Amniotic epithelial cell (primary cell): ENCODE data around the gene NPW.

Experiments
- DNase-seq: peaks from one replicate; pipeline ENCODE4 v3.0.0-alpha.2; 2010; ENCODE audit warnings: low read depth

NPW gene

DNA sequence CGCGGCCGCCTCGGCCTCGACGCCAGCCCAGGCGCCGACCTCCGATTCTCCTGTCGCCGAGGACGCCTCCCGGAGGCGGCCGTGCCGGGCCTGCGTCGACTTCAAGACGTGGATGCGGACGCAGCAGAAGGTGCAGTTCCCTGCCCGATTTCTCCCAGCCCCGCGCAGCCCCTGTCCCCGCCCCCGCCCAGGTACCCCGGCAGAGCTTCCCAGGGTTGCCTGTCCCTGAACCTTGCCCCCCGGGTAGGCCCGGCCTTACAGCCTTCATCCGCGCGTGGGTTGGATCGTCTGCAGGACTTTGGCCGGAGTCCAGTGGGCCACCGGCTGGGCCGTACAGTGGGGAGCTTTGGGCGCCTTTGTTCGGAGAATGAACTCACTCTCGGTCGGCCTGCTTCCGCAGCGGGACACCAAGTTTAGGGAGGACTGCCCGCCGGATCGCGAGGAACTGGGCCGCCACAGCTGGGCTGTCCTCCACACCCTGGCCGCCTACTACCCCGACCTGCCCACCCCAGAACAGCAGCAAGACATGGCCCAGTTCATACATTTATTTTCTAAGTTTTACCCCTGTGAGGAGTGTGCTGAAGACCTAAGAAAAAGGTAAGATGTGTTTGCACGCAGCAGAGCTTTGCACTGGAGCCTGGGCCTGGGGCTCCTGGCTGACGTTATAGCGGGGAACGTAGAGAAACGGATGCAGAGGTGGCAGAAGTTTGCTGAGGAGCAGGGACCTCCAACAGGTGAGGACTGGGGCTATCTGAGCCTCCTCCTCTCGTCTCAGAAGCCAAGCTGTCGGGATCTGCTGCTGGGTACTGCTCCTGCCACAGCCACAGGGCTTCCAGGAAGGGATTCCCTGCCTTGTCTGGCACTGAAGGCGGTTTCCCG lies 35.0 kb upstream of the NPW start:
- DNase-seq, result peak; percentile 15

DNA sequence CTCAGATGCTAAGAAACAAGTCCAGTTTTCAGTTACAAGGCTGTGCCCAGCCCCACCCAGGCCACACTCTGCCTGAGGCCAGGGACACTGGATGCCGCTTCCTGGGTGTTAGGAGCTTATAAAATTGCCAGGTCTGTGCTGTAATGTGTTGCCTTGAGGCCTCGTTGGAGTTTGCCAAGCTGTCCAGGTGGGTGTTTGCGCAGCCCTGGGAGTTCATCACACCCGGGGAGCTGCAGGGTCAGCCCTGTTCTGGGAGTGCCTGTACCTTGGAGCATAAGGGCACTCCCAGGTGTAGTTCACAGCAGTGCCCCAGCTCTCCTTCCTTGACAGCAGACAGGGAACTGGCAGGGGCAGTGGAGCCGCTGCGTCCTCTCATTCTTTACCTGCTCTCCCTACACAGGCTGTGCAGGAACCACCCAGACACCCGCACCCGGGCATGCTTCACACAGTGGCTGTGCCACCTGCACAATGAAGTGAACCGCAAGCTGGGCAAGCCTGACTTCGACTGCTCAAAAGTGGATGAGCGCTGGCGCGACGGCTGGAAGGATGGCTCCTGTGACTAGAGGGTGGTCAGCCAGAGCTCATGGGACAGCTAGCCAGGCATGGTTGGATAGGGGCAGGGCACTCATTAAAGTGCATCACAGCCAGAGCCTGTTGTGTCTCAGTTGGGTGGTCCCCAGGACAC lies 34.0 kb upstream of the NPW start:
- no peak for DNase-seq

DNA sequence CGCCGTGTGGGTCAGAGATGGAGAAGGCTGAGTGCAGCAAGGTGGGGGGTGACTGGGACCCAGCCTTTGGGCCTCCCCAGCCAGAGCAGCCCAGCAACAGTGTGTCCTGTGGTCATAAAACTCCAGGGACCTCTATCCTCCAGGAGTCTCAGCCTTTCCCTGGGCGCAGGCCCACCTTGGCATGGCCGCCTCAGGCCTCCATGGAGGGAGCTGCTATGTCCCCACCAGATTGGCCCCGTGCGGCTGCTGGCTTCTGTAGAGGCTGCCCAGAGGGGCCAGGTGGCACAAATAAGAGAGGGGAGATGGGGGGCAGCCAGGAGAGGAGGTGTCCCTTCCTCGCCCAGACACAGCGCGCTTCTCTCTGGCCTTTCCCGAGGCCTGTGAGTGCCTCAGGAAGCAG lies 32.4 kb upstream of the NPW start:
- DNase-seq, result no peak

DNA sequence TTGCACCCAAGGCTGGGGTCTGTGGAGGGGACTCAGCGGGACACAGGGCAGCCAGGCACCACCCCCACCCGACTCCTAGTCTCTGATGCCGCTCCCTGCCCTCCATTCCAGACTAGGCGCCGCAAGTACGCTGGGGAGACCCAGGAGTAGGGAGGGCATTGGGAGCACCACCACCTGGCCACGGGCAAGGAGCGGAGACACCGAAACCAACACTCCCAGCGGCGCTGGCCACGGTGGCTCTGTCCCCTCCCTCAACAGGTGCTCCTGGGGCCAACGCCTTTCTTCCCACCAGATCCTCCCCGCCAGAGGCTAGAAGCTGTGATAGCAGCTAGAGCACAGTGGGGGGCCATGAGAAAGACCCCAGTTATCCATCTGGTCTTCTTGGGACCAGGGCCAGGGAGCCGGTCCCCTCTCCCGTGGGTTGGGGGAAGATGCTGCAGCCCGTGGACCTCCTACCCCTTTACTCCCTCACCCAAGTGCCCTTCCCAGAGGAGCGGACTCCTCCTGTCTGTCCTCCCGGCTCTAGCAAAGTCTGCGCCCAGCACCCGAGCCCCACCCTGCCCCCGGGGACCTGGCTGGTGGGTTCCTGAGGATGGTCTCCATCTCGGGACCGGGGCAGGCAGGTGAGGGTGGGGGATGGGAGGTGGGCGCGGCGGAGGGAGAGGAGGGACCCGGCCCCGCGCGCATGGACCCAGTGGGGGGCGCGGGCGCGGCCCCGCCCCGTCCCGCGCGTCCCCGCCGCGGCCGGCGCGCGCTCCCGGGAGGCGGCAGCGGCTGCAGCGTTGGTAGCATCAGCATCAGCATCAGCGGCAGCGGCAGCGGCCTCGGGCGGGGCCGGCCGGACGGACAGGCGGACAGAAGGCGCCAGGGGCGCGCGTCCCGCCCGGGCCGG lies 30.1 kb upstream of the NPW start, which contains the start of gene SYNGR3:
Gene SYNGR3, plus strand, starts transcription at position 762 of the 892 bp plus-strand sequence. CDS start 133 bp downstream, outside the sequence.
- DNase-seq, result no peak

DNA sequence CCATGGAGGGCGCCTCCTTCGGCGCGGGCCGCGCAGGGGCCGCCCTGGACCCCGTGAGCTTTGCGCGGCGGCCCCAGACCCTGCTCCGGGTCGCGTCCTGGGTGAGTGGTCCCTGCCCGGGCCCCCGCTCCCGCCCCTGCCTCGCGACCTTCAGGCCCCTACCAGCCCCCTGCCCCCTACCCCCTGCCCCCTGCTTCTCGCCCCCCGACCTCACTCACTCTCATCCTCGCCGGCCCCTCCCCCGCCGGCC lies 29.6 kb upstream of the NPW start:
- no peak for DNase-seq

DNA sequence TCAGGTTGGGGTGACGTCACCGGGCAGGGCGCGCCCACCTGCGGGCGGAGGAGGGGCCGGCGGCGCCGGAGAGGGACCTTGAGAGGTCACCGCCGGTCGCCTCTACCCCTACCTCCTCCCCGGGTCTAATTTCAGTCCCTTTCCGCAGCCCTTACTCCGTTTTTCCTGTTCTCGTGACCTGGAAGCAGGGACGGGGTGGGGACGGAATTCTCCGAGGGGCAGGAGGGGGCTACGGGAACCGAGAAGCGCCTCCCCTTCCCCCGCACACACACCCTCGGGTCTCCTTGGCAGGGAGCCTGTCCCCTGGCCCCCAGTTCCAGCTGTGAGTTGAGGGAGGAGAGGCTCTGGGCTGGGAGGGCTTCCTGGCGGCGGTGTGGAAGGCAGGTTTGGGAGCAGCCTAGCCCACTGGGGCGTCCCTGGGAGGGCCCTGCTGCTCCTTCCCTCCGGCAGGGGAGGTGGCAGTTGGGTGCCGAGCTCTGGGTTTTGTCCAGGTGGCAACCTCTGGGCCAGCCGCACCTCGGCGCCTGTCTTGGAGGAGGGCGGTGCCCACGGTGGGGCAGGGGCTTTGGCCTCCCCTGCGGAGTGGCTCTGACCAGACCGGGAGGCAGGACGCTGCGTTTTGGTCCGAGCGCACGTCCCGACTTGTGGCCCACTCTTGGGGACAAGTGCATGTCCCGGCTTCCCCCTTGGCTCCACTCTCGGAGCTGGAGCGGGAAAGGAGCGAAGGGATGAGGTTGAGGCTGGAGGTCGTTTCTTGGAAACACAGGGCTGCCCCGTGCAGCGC lies 29.0 kb upstream of the NPW start:
- no peak for DNase-seq

DNA sequence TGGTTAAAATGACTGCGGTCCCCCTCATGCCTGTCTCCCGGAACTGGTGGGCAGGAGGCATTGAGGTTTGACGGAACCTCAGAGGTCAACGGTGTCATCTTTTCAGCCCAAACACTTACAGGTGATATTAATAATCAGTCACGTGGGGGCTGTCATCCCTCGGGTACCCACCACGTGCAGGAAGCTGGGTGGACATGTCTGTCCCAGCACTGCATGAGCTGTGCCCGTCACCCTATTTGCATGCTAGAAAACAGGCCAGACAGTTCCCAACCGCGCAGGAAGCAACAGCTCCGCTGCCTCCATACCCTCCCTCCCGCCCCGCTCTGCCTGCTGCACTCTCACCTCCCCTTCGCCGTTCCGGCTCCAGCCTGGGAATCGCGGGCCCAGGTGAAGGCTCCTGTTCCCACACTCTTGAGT lies 28.4 kb upstream of the NPW start:
- DNase-seq, result no peak

DNA sequence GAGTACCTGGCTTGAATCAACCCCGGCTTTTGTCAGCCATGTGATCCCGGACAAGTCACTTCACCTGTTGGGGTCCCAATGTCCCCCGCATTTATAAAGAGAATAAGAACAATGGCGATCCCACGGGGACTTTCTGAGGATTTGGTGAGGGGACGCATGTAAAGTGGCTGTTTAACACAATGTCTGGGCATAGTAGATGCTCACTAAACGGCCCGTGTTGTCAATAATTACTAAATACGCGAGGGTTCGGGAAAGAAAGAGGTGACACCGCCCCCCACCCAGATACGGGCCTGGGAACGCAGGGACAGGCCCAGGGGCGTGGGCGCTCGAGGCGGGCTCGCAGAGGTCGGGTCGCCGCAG lies 28.0 kb upstream of the NPW start:
- DNase-seq, result no peak

DNA sequence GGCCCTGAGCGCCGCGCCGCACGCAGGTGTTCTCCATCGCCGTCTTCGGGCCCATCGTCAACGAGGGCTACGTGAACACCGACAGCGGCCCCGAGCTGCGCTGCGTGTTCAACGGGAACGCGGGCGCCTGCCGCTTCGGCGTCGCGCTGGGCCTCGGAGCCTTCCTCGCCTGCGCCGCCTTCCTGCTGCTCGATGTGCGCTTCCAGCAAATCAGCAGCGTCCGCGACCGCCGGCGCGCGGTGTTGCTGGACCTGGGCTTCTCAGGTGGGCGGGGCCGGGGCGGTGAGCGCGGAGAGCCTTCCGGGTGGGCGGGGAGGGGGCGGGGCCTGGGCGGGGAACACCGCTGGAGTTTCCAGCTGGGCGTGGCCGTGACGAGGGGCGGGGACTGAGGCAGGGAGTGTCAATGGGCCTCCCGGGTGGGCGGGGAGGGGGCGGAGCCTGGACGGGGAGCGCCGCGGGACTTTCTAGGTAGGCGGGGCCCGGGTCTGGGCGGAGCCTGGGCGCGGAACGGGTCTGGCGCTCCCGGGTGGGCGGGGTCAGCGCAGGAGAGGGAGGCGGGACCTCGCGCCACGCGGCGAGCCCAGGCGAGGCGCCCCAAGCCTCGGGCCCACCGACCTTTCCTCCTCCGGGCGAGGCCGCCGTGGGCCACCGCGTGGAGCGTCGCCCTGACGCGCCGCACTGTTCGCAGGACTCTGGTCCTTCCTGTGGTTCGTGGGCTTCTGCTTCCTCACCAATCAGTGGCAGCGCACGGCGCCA lies 27.5 kb upstream of the NPW start:
- peak; percentile 83 for DNase-seq

DNA sequence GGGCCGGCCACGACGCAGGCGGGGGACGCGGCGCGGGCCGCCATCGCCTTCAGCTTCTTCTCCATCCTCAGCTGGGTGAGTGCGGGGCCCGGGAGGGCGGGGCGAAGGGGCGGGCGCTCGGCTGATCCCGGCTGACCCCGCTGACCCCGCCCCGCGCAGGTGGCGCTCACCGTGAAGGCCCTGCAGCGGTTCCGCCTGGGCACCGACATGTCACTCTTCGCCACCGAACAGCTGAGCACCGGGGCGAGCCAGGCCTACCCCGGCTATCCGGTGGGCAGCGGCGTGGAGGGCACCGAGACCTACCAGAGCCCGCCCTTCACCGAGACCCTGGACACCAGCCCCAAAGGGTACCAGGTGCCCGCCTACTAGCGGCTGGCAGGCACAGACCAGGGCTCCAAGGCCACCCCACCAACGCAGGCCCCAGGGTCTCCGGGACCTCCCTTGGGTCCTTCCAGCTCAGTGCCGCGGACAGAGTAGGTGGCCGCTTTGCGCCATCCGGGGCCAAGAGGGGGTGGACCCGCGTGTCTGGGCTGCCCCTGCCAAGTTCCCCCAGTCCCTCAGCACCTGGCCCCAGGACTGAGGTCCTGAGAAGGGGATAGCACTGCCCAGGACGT lies 26.8 kb upstream of the NPW start:
- no peak for DNase-seq

DNA sequence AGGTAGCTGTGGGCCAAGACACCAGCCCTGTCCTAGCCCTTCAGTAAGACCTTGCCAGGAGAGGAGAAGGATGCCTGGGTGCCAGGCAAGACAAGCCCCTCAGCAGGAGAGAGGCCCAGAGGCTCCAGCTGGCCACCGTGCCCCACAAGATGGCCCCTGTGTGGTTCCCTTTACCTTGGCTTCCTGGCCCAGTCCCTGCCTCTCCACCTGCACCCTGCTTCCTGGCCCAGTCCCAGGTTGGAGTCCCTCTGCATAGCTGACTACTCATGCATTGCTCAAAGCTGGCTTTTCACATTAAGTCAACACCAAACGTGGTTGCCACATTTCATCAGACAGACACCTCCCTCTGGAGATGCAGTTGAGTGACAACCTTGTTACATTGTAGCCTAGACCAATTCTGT lies 25.9 kb upstream of the NPW start:
- DNase-seq, result peak; percentile 23

DNA sequence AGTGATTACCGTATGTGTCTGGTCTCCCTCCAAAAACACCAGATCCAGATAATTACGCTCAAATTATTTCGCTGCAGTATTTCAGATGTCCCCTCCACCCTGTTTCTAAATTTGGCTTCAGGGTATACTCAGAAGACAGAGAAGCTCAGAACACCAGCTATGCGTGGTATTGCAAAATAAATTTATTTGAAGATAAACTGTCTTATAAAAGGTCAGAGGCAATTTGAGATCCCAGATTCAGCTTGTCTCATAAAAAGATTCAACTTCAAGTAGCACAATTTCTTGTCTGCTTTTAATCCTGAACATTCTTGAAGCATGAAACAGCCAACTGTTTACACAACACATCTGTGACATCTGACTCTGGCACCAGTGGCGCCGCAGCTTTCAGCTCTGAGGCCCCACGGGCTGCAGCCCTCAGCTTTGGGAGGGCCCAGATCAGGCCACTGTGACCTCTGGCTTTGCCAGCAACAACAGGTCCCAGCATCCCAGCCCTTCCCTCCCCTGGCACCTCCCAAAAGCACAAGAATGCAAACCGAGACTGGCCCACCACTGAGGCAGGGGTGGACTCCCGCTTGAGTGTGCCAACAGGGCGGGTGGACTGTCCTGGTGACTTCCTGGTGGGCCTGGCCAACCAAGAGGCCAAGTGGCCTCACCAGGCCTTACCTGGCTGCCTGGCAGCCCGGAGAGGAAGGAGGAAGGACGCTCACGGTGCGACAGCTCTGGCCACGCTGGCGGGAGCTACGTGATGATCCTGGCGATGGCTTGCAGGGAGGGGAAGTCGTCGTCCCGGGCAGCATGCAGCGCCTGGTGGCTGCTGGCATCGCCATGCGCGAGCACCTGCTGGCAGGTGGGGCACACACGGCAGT lies 21.9 kb upstream of the NPW start:
- peak; percentile 53 for DNase-seq

DNA sequence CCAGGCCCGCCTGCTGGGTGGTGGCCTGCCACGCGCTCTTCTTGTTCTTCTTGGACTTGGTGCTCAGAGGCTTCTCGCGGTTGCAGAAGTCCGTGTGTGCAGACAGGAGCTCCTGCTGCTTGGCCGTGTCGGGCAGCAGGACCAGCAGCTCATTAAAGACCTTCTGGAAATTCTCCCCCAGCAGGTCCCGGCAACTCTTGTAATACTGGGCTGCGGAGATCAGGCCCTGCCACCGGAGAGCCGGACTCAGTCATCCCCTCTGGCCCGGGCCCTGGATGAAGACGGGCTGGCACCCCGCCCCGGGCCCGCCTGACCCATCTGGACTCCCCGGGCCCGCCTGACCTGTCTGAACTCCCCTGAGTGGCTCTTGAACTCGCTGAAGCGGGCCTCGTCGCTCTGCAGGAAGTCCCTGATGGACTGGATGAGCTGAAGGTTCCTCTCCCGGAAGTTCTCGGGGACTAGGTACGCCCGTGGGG lies 21.2 kb upstream of the NPW start:
- DNase-seq, result no peak

DNA sequence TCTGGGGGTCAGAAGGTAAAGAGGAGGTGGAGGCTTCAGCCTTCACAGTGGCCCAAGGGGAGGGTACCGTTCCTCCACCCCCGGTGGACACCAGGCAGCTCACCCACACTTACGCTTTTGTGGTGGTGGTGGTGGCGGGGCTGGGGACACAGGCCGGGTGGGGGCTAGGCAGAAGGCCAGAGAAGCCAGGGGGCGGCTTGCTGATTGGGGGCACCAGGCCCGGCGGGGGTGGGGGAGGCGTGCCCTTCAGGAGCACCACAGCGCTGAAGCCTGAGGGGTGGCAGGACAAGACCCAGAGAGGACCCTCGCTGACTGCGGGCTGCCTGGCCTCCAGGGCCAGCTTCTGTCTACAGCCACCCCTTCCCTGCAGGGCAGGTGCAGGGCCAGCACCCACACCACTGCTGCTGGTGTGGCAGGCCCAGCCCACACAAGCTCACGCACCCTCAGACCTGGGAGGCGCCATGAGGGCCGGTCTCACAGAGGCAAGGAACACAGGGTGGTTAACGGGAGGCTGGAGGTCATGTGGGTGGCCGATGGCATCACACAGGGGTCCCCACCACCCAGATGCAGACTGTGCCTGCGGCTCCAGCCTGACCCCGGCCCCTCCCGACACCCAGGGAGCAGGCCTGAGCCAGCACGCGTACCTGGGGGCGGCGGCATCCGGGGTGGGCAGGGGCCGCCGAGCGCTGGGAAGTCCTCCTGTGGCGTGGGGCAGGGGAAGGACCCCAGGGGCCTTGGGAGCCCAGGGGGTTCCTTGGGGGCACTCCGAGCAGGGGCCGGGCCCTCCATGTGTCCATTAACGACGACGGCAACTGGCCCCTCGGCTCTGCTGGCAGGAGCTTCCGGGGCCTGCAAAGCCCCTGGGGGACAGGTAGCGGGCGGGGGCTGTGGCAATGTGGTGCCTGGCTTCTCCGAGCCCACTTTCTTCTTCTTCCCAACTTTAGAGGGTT lies 20.5 kb upstream of the NPW start:
- DNase-seq, result no peak

DNA sequence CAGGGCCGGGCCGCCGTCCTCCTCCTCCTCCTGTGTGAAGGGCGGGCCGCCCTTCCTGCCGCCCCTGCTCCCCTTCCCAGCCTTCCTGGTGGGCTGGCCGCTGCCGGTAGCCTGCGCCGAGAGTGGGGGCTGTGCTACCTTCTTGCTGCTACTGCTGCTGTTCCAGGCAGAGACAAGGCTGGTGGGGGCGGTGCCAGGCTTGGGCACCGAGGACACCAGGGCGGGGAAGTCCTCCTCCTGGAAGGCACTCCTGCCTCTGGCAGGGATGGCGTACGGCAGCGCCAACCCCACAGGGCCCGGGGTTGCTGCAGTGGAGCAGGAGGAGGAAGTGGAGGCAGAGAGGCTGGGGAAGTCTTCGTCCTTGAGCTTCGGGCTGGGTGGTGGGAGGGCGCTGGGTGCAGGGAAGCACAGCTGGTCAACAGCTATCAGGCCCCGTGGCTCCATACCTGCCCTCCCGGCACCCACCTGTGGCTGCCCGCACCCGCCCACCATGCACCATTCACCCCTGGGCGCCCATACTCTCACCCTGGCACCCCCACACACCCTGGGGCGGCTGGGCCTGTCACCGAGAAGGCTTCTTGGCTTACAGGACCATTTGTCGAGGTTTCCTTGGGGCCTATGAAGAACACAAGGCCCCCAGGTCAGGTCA lies 19.6 kb upstream of the NPW start:
- no peak for DNase-seq

DNA sequence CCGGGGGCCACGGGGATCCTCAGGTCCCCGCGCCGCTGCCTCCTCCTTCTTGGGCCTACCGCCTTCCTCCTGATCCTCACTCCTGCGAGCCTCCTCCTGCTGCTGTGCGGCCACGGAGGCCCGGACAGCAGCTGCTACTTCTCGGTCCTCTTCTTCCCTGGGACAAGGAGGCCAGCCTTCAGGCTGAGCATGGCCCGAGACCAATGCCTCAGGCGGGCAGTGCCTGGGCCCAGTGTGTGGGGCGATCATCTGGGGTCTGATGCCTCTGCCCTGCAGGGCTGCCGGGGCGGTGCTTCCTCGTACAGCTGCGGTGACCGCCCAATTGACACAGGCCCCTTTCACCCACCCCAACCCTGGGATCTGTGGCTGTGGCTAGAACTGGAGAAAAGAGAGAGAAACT lies 18.6 kb upstream of the NPW start:
- no peak for DNase-seq

DNA sequence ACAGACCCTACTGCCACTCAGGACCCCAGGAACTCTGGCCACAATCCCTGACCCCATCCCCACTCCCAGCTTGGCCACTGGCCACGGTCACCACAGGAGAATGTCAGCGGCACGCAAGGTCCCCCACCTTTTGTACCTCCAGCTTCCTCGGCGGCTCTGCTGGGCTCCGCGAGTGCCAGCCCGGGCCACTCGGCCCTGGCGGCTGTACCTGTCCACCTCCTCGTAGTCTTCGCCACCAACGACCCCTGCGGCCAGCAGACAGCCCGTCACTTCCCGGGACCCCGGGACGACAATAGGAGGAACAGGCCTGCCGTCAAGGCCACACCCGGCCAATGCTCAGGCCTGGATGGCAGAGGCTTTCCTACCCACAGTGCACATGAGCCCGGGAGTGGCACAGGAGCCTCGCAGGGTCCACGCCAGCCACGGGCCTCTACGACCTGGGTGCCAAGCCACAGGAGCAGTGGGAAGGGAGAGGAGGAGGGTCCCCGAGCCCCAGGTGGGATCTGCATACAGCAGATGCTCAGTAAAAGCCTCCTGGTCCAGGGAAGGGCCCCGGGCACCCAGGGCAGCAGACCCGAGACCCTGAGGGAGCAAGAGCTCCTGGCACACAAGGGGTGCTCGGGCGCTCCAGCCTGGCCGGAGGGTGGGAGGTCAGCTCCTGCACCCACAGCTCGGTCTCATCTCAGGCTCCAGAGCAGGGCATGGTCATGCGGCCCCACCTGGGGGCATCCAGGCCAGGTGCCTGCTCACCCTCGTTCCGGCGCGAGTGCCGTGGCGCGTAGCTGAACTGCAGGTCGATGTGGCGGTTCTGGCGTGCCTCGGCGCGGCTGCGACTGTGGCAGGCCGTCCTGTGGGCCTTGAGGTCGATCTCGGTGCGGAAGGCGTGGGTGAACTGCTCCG lies 17.9 kb upstream of the NPW start:
- no peak for DNase-seq
